Measurements from ENCODE around the gene CNTNAP2.

CNTNAP2 gene

DNA sequence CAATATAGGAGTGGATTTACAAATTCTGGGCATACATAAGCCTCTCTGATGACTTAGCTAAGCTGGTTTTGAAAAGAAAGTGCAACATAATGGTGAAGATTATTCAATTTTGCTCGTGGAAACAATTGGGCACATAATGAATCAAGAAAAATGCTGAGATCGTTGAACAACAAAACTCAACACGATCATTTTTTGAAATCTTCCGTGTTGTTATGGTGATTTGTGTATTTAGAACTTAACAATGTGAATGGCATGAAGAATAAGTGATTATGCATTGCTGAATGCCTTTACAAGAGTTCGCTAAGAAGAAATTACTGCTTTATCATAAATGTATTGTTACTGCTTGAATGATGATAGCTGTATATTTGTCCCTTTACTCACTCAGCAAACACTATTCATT lies 875.0 kb downstream of the CNTNAP2 start:
- no peak for DNase-seq
- TF ChIP-seq GATA1 (IDR thresholded peaks at IDR 0.05; ENCODE audit: low read depth, low read length) (no peak), POLR2A (IDR thresholded peaks at IDR 0.05; ENCODE audit: low read length) (no peak)

DNA sequence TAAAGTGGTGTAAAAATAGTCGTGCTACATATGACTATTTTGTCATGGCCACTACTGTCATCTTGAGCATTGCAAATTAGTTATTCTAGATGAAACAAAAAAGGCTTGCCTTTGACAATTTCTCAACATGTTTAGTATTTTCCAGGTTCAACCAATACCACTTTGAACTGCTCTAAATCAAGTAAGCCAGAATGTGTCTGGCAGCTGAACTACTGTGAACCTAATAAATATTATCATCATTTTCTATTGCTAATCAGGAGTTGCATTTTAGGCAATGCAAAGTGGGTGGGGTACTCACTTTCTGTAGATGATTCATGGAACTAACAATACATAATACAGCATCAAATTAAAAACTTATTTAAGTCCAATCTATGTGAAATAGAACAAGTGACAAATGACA lies 877.2 kb downstream of the CNTNAP2 start:
- no peak for DNase-seq
- no peak for TF ChIP-seq POLR2A (IDR thresholded peaks at IDR 0.05; ENCODE audit: low read length)
- TF ChIP-seq GATA1 (IDR thresholded peaks at IDR 0.05; ENCODE audit: low read depth, low read length) = no peak

DNA sequence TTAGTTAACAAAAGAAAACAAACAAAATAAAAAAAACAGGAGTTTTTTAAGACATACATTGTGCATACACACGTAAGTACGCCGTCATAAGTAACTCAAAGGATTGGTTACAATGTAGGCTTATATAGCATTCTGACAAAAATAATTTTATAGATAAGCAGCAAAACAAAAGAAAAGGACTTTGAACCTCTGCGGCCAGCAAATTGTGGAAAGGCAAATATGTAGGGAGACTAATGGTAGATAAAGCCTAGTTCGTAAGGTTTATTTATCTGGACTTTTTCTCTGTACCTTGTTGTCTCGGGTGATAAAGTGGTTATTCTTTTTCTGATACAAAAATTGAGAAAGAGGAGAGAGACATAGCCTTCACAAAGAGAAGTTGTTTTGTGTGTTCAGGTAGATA lies 891.9 kb downstream of the CNTNAP2 start:
- no peak for DNase-seq
- no peak for TF ChIP-seq GATA1 (IDR thresholded peaks at IDR 0.05; ENCODE audit: low read depth, low read length)
- TF ChIP-seq POLR2A (IDR thresholded peaks at IDR 0.05; ENCODE audit: low read length) = no peak

DNA sequence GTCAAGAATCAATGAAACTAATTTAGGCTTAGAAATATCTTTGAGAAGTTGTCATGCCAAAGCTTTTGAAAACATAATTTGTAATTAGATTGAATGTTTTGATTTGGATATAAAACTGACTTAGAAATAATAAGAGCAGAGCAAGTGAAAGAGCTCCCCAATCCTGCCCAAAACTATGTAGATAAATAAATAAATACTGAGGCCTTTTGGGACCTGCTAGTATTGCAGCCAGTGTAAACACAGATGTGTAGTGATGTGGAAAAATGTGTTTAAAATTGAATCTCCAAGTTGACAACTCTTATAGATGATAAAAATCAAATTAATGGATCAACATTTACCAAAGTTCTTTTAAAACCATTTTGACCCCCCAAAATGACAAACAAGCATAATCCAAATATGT lies 896.1 kb downstream of the CNTNAP2 start:
- TF ChIP-seq GATA1 (IDR thresholded peaks at IDR 0.05; ENCODE audit: low read depth, low read length) = no peak
- TF ChIP-seq POLR2A (IDR thresholded peaks at IDR 0.05; ENCODE audit: low read length) = no peak
- DNase-seq = no peak

DNA sequence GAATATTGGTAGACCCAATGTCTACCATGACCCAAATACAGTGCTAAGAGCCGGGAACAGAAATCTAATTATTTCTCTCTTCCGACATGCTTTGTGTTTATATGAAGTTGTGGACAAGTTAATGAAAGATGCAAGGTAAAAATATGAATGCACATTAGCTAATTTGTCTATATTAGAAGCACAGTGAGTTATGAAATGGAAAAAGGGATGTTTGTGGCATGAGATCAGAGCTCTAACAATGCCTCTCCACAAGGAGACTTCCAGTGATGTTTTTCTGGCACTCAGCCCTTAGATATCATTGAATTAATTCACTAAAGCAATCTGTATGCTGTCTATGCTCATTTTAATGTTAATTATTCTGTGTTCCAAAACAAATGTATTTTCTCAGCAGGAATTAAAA lies 897.2 kb downstream of the CNTNAP2 start:
- TF ChIP-seq POLR2A (IDR thresholded peaks at IDR 0.05; ENCODE audit: low read length) (no peak), GATA1 (IDR thresholded peaks at IDR 0.05; ENCODE audit: low read depth, low read length) (no peak)

DNA sequence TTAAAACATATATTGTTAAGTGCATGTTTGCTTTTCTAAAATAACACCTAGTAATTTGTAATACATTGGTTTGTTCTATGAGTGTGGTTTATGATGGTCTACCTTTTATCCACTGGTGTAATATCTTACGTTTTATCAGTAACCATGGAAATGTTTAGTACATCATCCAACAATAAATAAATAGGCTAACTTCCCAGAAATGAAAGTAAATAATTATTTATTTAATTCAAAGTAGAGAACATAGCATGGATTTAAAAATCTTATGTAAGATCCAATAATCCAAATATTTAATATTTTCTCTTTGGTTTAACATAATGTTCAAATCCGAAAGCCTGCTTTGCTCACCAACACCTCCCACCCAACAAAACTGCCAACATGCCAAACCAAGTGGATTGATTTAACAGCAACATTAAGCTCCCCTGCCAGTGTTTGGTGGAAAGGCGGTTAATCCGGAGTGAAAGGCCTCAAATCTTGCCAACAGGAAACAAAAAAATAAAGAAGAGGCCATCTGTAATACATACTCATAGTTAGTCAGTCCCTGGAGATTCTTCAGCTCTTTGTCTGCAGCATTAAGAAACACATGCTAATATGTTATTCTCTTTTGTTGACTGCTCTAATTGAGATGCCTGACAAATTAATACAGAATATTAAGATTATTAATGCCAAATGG lies 897.8 kb downstream of the CNTNAP2 start:
- TF ChIP-seq POLR2A (IDR thresholded peaks at IDR 0.05; ENCODE audit: low read length) (no peak), GATA1 (IDR thresholded peaks at IDR 0.05; ENCODE audit: low read depth, low read length) (no peak)
- DNase-seq = no peak

More for the DNA sequence above, 897.2 kb downstream of the CNTNAP2 start:
- no peak for DNase-seq

DNA sequence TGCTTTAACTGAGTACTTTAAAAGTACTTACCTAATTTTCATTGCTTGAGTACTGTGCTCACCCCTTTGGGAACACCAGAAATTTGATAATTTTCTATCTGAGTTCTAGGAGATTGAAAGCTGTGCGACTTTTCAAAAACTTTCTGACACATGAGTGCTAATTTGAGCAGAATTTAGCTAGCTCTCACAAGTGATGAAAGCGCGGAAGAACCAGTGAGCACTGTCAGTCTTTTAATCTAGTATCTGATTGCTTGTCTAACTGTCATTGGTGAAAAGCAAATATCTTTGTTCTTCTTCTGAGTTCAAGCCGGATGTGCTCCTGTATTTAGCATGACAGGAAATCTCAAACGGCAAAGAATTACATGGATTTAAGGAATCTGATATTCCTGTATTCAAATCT lies 899.4 kb downstream of the CNTNAP2 start:
- TF ChIP-seq GATA1 (IDR thresholded peaks at IDR 0.05; ENCODE audit: low read depth, low read length) (no peak), POLR2A (IDR thresholded peaks at IDR 0.05; ENCODE audit: low read length) (no peak)
- no peak for DNase-seq

DNA sequence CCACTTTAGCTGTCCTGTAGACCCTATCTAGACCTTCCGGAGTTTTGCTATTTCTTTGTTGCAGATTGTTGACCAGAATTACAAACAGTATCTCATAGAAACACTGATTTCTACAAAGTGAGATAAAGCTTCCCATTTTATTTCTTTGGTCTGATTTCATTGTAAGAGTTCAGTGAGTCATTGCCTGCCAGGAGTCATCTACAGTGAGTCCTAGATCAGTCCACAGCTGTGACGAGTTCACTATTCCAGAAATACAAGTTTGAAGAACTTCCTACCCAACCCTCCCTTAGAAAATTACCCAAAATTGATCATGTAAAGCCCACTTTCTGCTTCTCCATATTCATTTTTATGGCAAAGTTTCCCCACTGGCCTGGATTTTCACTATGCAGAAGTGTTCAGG lies 905.5 kb downstream of the CNTNAP2 start:
- no peak for DNase-seq

DNA sequence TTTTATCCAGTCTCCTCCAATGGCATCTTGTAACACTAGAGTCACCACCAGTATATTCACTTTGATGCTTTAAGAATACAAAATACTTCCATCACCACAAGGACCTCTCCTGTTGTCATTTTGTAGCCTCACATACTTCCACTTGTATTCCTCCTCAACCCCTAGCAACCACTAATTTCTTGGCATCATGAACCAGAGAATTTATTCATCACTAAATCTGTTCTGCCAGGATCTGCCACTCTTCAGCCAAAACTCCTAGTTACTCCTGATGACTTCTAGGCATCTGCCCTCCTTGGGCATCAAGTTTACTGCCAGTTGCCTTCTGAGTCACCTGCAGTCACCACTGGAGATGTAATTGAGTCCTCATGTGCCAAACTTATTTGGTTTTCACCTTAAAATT lies 906.8 kb downstream of the CNTNAP2 start:
- TF ChIP-seq GATA1 (IDR thresholded peaks at IDR 0.05; ENCODE audit: low read depth, low read length) = no peak
- TF ChIP-seq POLR2A (IDR thresholded peaks at IDR 0.05; ENCODE audit: low read length) = no peak
- DNase-seq = no peak

More for the DNA sequence above, 905.5 kb downstream of the CNTNAP2 start:
- no peak for TF ChIP-seq POLR2A (IDR thresholded peaks at IDR 0.05; ENCODE audit: low read length)
- no peak for TF ChIP-seq GATA1 (IDR thresholded peaks at IDR 0.05; ENCODE audit: low read depth, low read length)

DNA sequence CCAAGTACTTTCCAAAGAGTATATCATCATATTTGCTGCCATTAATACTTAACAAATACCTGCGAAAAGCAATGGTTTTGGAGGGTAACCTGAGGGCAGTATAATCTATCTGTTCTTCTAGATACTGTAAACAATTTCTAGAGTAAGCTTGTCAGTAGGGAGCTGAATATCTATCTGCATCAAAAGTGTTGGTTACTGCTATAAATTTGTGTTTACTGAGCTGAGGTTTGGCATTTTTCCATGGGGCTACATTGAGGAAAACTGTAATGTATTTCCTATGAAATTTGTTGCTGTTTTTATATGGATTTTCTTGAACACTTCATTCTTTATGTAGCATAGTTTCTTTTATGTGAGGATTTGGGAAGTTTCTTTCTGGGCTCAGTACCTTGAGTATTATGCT lies 913.4 kb downstream of the CNTNAP2 start:
- TF ChIP-seq GATA1 (IDR thresholded peaks at IDR 0.05; ENCODE audit: low read depth, low read length) = no peak
- no peak for TF ChIP-seq POLR2A (IDR thresholded peaks at IDR 0.05; ENCODE audit: low read length)
- no peak for DNase-seq

DNA sequence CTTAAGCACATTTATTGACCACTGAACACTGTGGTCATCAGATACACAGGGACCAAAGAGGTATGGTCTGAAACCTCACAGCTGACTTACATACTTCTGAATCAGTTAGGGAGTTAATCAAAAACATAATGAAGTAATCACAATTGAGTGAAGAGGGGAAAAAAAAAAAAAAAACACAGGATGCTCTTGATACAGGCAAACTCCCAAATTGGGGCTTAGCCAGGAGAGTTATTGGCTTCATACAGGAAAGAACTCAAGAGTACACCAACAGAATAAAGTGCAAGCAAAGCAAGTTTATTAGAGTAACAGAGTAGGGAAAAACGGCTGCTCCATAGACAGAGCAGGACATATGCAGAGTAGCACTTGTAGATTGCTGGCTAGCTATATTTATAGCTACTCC lies 917.0 kb downstream of the CNTNAP2 start:
- DNase-seq = no peak
- TF ChIP-seq GATA1 (IDR thresholded peaks at IDR 0.05; ENCODE audit: low read depth, low read length) = no peak
- TF ChIP-seq POLR2A (IDR thresholded peaks at IDR 0.05; ENCODE audit: low read length) = no peak

DNA sequence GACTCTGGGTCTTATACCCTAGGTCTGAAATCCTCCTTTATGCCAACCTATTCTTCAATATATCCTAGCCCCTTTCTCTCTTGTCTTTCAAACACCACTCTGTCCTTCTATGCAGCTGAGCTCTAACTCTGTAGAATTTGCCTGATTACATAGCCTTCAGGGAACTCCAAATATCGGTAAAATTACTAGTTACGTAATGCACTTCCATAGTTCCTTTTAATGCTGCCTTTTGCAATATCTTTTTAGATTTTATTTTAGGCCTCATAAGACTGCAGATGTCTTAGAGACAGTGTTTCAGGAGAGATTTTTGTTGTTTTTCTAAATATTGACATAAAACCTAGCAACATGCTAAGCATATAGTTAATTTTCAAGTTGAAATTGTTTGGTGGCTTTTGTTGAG lies 924.8 kb downstream of the CNTNAP2 start:
- DNase-seq = no peak
- TF ChIP-seq GATA1 (IDR thresholded peaks at IDR 0.05; ENCODE audit: low read depth, low read length) (no peak), POLR2A (IDR thresholded peaks at IDR 0.05; ENCODE audit: low read length) (no peak)

DNA sequence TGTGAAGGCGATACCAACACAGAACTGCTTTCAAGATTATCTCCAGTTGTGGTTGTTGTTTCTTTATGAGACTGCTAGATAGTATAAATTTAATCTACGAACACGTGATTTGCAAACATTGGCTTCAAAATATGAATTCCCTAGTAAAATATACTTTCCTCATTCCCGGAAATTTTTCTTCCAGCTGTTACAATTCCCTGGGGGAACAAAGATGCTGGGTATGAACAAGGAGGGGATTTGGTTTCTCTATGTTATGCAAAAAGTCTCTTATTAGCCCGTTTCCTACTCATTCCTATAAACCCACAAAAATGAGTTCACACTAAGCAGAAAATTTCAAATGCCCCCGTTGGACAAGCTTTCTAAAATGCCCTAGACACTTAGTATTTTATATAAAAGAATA lies 928.3 kb downstream of the CNTNAP2 start:
- TF ChIP-seq GATA1 (IDR thresholded peaks at IDR 0.05; ENCODE audit: low read depth, low read length) (no peak), POLR2A (IDR thresholded peaks at IDR 0.05; ENCODE audit: low read length) (no peak)
- no peak for DNase-seq

DNA sequence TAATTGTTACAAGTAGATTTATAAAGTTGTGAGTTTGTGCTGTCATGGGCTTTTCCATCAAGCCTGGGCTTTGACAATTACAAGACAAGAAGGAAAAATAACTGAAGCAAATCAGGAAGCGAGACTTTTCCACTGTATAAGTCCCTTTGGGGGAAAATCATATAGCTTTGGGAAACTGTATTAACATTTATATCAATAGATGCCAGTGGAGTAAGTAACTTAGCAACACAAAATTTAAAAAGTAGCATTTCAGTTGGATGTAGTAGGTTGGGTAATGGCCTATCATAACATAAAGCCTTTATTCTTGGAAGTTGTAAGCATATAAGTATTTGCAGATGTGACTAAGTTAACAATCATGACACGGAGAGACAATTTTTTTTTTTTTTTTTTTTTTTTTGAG lies 931.1 kb downstream of the CNTNAP2 start:
- TF ChIP-seq POLR2A (IDR thresholded peaks at IDR 0.05; ENCODE audit: low read length) (no peak), GATA1 (IDR thresholded peaks at IDR 0.05; ENCODE audit: low read depth, low read length) (no peak)
- DNase-seq = no peak

DNA sequence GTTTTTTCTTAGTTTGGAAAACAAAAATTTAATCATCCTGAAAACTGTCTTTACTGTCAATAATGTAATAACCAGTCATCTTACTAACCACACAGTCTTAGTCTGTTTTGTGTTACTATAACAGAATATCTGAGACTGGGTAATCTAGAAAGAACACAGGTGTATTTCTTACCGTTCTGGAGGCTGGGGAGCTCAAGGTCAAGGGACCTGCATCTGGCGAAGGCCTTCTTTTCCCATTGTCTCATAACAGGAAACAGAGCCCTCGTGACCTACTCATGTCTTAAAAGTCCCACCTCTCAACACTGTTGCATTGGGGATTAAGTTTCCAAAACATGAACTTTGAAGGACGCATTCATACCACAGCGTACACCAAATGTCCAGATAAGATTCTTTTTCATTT lies 932.3 kb downstream of the CNTNAP2 start:
- no peak for DNase-seq
- TF ChIP-seq GATA1 (IDR thresholded peaks at IDR 0.05; ENCODE audit: low read depth, low read length) (no peak), POLR2A (IDR thresholded peaks at IDR 0.05; ENCODE audit: low read length) (no peak)

DNA sequence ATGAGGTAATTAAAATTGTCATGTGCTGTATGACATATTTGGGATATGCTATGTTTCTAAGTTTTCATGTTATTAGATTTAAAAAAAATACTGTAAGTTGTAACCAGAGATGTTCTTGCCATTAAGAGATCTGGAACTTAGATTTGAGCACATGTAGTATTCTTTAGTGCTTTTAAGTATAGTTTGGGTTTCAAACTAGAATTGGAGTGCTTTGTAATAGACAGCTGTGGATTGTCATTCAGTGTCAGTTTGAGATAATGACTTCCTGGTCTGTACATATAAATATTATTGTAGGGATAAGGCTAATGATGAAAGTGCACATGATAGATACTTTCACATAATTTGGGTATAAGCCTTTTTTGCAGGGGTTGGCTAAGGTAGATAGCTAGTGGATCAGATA lies 936.2 kb downstream of the CNTNAP2 start:
- no peak for DNase-seq
- TF ChIP-seq POLR2A (IDR thresholded peaks at IDR 0.05; ENCODE audit: low read length) (no peak), GATA1 (IDR thresholded peaks at IDR 0.05; ENCODE audit: low read depth, low read length) (no peak)
